Measurements from ENCODE around the gene SLC22A13. TPM values are rescaled to one million over a fixed set of nuclear protein-coding genes. Genes with fewer than 3 reads are reported as not detected.

Gene SLC22A13
- total and polyA plus RNA-seq, 9 of the 15 experiments (the other 6 are each of a cell fraction or from before 2014, with no cell fraction given), result 0.09 to 0.49 (median 0.17) TPM; not detected in 3

- CTCF ChIA-PET (ENCODE audit: low intra/inter-chr PET ratio), result no interaction called here
- Histone ChIP-seq H3K4me3 (no peak overlapping the region), H3K4me1 (replicated peaks in 1 of 2; ENCODE audit: control insufficient read depth in 2 of 2, insufficient read depth in 2 of 2, low read length in 2 of 2) (no peaks in the 10 kb centered on the region), H3K9ac (ENCODE audit: insufficient read depth in 1 of 2, low read depth in 2 of 2, low read length in 2 of 2) (no peak overlapping the region), H3K27me3 (ENCODE audit: control insufficient read depth in 2 of 2, insufficient read depth in 2 of 2, low read length in 2 of 2) (no peaks in the 10 kb centered on the region), H3K9me1 (ENCODE audit: control insufficient read depth, insufficient read depth, low read length) (no peaks in the 10 kb centered on the region), H4K20me1 (replicated peaks; ENCODE audit: control insufficient read depth, insufficient read depth, low read length) (no peaks in the 10 kb centered on the region), H3K9me3 (replicated peaks; ENCODE audit: control insufficient read depth, insufficient read depth, low read depth, low read length) (no peaks in the 10 kb centered on the region), H3K79me2 (ENCODE audit: control insufficient read depth, insufficient read depth, low read length) (no peaks in the 10 kb centered on the region), H3K36me3 (ENCODE audit: control insufficient read depth, insufficient read depth, low read length) (peaks cover 75% of the 10 kb centered on the region), H3K27ac (ENCODE audit: extremely low read depth, low read depth, low read length) (no peak overlapping the region), H3K4me2 (ENCODE audit: insufficient read depth, low read length) (no peak overlapping the region), H2AFZ (ENCODE audit: low read depth, low read length) (no peak overlapping the region)
- POLR2A ChIA-PET, result no interaction called here
- no peak for ATAC-seq
- TF ChIP-seq IFI16 (CRISPR knock-in tag; IDR thresholded peaks at IDR 0.05), result no peak
- TF ChIP-seq SRF (CRISPR knock-in tag; IDR thresholded peaks at IDR 0.05), result no peak
- TF ChIP-seq FOXK1 (CRISPR knock-in tag; IDR thresholded peaks at IDR 0.05; ENCODE audit: borderline replicate concordance), result no peak
- no peak for TF ChIP-seq ETV5 (CRISPR knock-in tag; IDR thresholded peaks at IDR 0.05; ENCODE audit: low read depth)
- 0 out of 2 replicates have a peak, but pooled peaks have one; percentile 4 for TF ChIP-seq MAFG (tag; conservative IDR thresholded peaks at IDR 0.05)
- peak; percentile 11; the same call in 1 of the 2 replicates for TF ChIP-seq ZNF316 (IDR thresholded peaks at IDR 0.05)
- no peak for TF ChIP-seq MCM5 (IDR thresholded peaks at IDR 0.05; ENCODE audit: low read depth)
- FAIRE-seq, result no peak
- no peak for DNase-seq (ENCODE audit: extremely low read depth in 1 of 4, low spot score in 3 of 4)
- in situ Hi-C loops (cut with MboI) (no loop called here), intact Hi-C loops (cut with micrococcal nuclease) (no loop called here)
- no TSS peak for BruUV-seq (replicated peaks)
Measured at GRCh38 chr3:38235466-38235865, 30.1 kb upstream of the SLC22A13 start.

GRCh38 chr3:38238416-38239008 lies 27.1 kb upstream of the SLC22A13 start:
- H3K9ac ChIP-seq (ENCODE audit: insufficient read depth in 1 of 2, low read depth in 2 of 2, low read length in 2 of 2), result no peak overlapping the region
- H3K9me1 ChIP-seq (ENCODE audit: control insufficient read depth, insufficient read depth, low read length), result no peaks in the 10 kb centered on the region
- intact Hi-C loops (cut with micrococcal nuclease) (no loop called here), in situ Hi-C loops (cut with MboI) (no loop called here)
- no peak overlapping the region for H3K4me2 ChIP-seq (ENCODE audit: insufficient read depth, low read length)
- H3K79me2 ChIP-seq (ENCODE audit: control insufficient read depth, insufficient read depth, low read length), result no peaks in the 10 kb centered on the region
- 91% methylated on average over 2 of the region's 2 CpGs for WGBS (ENCODE audit: insufficient coverage, low coverage, missing lambda C conversion rate)
- H2AFZ ChIP-seq (ENCODE audit: low read depth, low read length), result no peak overlapping the region
- no TSS peak for BruUV-seq (replicated peaks)
- no peaks in the 10 kb centered on the region for H3K9me3 ChIP-seq (replicated peaks; ENCODE audit: control insufficient read depth, insufficient read depth, low read depth, low read length)
- ChIA-PET POLR2A (interaction anchor here (0.6 to 1.5 kb wide), 4 partner anchors 12 to 1377 kb away, joined by 3 to 5 read pairs (median 3); no protein-coding TSS in a partner anchor), CTCF (ENCODE audit: low intra/inter-chr PET ratio) (no interaction called here)
- no peaks in the 10 kb centered on the region for H3K27me3 ChIP-seq (ENCODE audit: control insufficient read depth in 2 of 2, insufficient read depth in 2 of 2, low read length in 2 of 2)
- H3K4me1 ChIP-seq (replicated peaks in 1 of 2; ENCODE audit: control insufficient read depth in 2 of 2, insufficient read depth in 2 of 2, low read length in 2 of 2), result no peaks in the 10 kb centered on the region
- H4K20me1 ChIP-seq (replicated peaks; ENCODE audit: control insufficient read depth, insufficient read depth, low read length), result no peaks in the 10 kb centered on the region
- FAIRE-seq (no peak), ATAC-seq (no peak), DNase-seq (ENCODE audit: extremely low read depth in 1 of 4, low spot score in 3 of 4) (no peak)
- H3K4me3 ChIP-seq, result no peak overlapping the region
- H3K27ac ChIP-seq (ENCODE audit: extremely low read depth, low read depth, low read length), result no peak overlapping the region
- peaks cover 77% of the 10 kb centered on the region for H3K36me3 ChIP-seq (ENCODE audit: control insufficient read depth, insufficient read depth, low read length)
- no peak for TF ChIP-seq FOXK2 (conservative IDR thresholded peaks at IDR 0.05 in 1 of 2, IDR thresholded peaks at IDR 0.05 in 1 of 2; ENCODE audit: low read depth in 2 of 2)
- no peak for TF ChIP-seq ZBTB49 (CRISPR knock-in tag; IDR thresholded peaks at IDR 0.05; ENCODE audit: borderline replicate concordance)
- TF ChIP-seq ZKSCAN3 (CRISPR knock-in tag; IDR thresholded peaks at IDR 0.05), result no peak
- TF ChIP-seq FOXA3 (CRISPR knock-in tag; conservative IDR thresholded peaks at IDR 0.05 in 1 of 2, IDR thresholded peaks at IDR 0.05 in 1 of 2), result no peak
- no peak for TF ChIP-seq KAT7 (CRISPR knock-in tag; IDR thresholded peaks at IDR 0.05; ENCODE audit: borderline replicate concordance)
- TF ChIP-seq GATAD2A (IDR thresholded peaks at IDR 0.05), result no peak
- TF ChIP-seq SREBF1 (IDR thresholded peaks at IDR 0.05; ENCODE audit: borderline replicate concordance, low read depth, low read length), result no peak

All from K562 (cell line).